C4-2B (cell line): ENCODE measurements around the gene PATJ.

Source experiments
- CTCF ChIP-seq: fragments of 450-650 bp; conservative IDR thresholded peaks from 2 replicates; pipeline ENCODE4 v1.5.1; 2017; ENCODE audit warnings: mild to moderate bottlenecking
- ZFX ChIP-seq: fragments of 450-650 bp; IDR thresholded peaks from 2 replicates; pipeline ENCODE4 v1.6.1; 2017

- TF ChIP-seq CTCF (no peak), ZFX (no peak)
Measured at GRCh38 chr1:61819421-61819820, 77.1 kb downstream of the PATJ start.
